Mesenchymal stem cell (in vitro differentiated cells and primary cell): Measurements from ENCODE around the gene TAF9.

Experiments
- DNase-seq: peaks from one replicate; pipeline ENCODE4 v3.0.0-alpha.2; 2013
- H2AFZ ChIP-seq: one replicate; pipeline ENCODE4 v1.6.1; 2013; ENCODE audit warnings: low read depth, mild to moderate bottlenecking, control low read depth, inconsistent platforms, low read length, moderate library complexity
- H2AK5ac ChIP-seq: 2 replicates; pipeline ENCODE4 v1.6.1; 2013; ENCODE audit warnings: low read length, moderate library complexity, mild to moderate bottlenecking, inconsistent platforms; ENCODE audit not compliant: severe bottlenecking
- H2BK120ac ChIP-seq: one replicate; pipeline ENCODE4 v1.6.1; 2013; ENCODE audit warnings: low read depth, mild to moderate bottlenecking, inconsistent platforms, low read length, moderate library complexity
- H2BK12ac ChIP-seq, 2 experiments: one replicate each; pipeline ENCODE4 v1.6.1; 2013; ENCODE audit warnings: inconsistent platforms in 2 of 2, low read length in 2 of 2, mild to moderate bottlenecking in 2 of 2, moderate library complexity in 2 of 2, control low read depth in 1 of 2
- H2BK15ac ChIP-seq: one replicate; pipeline ENCODE4 v1.6.1; 2013; ENCODE audit warnings: mild to moderate bottlenecking, low read depth, inconsistent platforms; ENCODE audit not compliant: poor library complexity, severe bottlenecking
- H2BK5ac ChIP-seq: 2 replicates; pipeline ENCODE4 v1.6.1; 2013; ENCODE audit warnings: low read depth, mild to moderate bottlenecking, low read length, control low read depth, inconsistent platforms; ENCODE audit not compliant: poor library complexity, severe bottlenecking
- H3K14ac ChIP-seq, 2 experiments: one replicate each; pipeline ENCODE4 v1.6.1; 2013; ENCODE audit warnings: inconsistent platforms in 2 of 2, low read length in 2 of 2, control low read depth in 1 of 2, mild to moderate bottlenecking in 1 of 2, moderate library complexity in 1 of 2
- H3K18ac ChIP-seq, 2 experiments: one replicate each; pipeline ENCODE4 v1.6.1; 2013; ENCODE audit warnings: inconsistent platforms in 2 of 2, low read length in 2 of 2, control low read depth in 1 of 2, low read depth in 1 of 2, mild to moderate bottlenecking in 1 of 2
- H3K23ac ChIP-seq, 2 experiments: one replicate each; pipeline ENCODE4 v1.6.1; 2013; ENCODE audit warnings: inconsistent platforms in 2 of 2, low read length in 2 of 2, mild to moderate bottlenecking in 2 of 2, moderate library complexity in 2 of 2, control low read depth in 1 of 2
- H3K27ac ChIP-seq: 2 replicates; pipeline ENCODE4 v1.5.1; 2013; ENCODE audit warnings: mild to moderate bottlenecking, moderate library complexity, low read length, control low read depth, inconsistent platforms; ENCODE audit not compliant: poor library complexity, severe bottlenecking
- H3K27me3 ChIP-seq, 2 experiments: 2 replicates each; pipeline versions ENCODE4 v1.6.1 to v1.7.0; 2013; ENCODE audit warnings: low read length in 2 of 2, mild to moderate bottlenecking in 2 of 2, moderate library complexity in 2 of 2, control low read depth in 1 of 2, inconsistent platforms in 1 of 2; ENCODE audit not compliant: control insufficient read depth in 1 of 2, insufficient read depth in 1 of 2
- H3K36me3 ChIP-seq, 2 experiments: 2 replicates each; pipeline versions ENCODE4 v1.6.1 to v1.7.0; 2013; ENCODE audit warnings: low read length in 2 of 2, control low read depth in 1 of 2, inconsistent platforms in 1 of 2, low read depth in 1 of 2, mild to moderate bottlenecking in 1 of 2; ENCODE audit not compliant: insufficient read depth in 2 of 2, control insufficient read depth in 1 of 2
- H3K4ac ChIP-seq, 2 experiments: one replicate each; pipeline ENCODE4 v1.6.1; 2013; ENCODE audit warnings: inconsistent platforms in 2 of 2, low read length in 2 of 2, mild to moderate bottlenecking in 2 of 2, moderate library complexity in 2 of 2, control low read depth in 1 of 2, low read depth in 1 of 2
- H3K4me1 ChIP-seq: 2 replicates; pipeline ENCODE4 v1.6.1; 2013; ENCODE audit warnings: low read depth, low read length, control low read depth; ENCODE audit not compliant: control insufficient read depth, insufficient read depth
- H3K4me2 ChIP-seq: 2 replicates; pipeline ENCODE4 v1.6.1; 2013; ENCODE audit warnings: low read length, mild to moderate bottlenecking, inconsistent platforms; ENCODE audit not compliant: poor library complexity, severe bottlenecking
- H3K4me3 ChIP-seq, 2 experiments: 2 replicates each; pipeline versions ENCODE4 v1.5.1 to v1.7.0; 2013; ENCODE audit warnings: low read length in 2 of 2, mild to moderate bottlenecking in 2 of 2, control low read depth in 1 of 2, low read depth in 1 of 2; ENCODE audit not compliant: insufficient read depth in 1 of 2
- H3K79me1 ChIP-seq: replicated peaks from 2 replicates; pipeline ENCODE4 v1.6.1; 2013; ENCODE audit warnings: mild to moderate bottlenecking, control low read depth, low read length, inconsistent platforms; ENCODE audit not compliant: poor library complexity, severe bottlenecking
- H3K9ac ChIP-seq: 2 replicates; pipeline ENCODE4 v1.7.0; 2013; ENCODE audit warnings: mild to moderate bottlenecking, low read length, moderate library complexity
- H3K9me3 ChIP-seq: 2 replicates; pipeline ENCODE4 v1.7.0; 2013; ENCODE audit warnings: mild to moderate bottlenecking, low read length; ENCODE audit not compliant: control insufficient read depth
- H4K8ac ChIP-seq: one replicate; pipeline ENCODE4 v1.6.1; 2013; ENCODE audit warnings: inconsistent platforms, mild to moderate bottlenecking, low read length, moderate library complexity
- H4K91ac ChIP-seq: one replicate; pipeline ENCODE4 v1.6.1; 2013; ENCODE audit warnings: mild to moderate bottlenecking, low read length, inconsistent platforms
- WGBS: methylation state at CpG from one replicate; pipeline ENCODE4 v1.1.7; 2013; ENCODE audit warnings: mixed read lengths; 5-methylcytosine and 5-hydroxymethylcytosine counted together

The TAF9 gene

DNA sequence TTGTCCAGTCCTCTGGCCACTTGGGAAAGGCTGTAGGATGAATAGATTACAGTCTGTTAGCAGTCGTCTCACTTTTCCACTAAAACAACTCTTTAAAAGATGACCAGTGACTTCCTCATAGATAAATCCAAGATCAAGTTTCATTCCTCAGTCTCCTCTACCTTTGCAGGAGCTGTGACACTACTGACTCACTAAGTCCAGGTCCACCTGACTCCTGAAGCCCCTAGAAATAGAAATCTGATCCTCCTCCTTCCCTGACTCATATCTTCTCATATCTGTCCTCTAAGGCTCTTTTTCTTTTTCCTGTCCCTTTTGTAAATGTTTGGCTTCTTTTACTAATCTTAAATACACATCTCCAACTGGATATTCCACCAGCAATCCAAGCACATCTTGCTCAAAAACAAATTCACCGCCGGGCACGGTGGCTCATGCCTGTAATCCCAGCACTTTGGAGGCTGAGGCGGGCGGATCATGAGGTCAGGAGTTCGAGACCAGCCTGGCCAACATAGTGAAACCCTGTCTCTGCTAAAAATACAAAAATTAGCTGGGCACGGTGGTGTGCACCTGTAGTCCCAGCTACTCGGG lies 39.3 kb downstream of the TAF9 start:
- H3K27me3 ChIP-seq: no peaks in the 10 kb centered on the region
- WGBS: 92% methylated on average over 9 of the region's 9 CpGs
- H4K8ac ChIP-seq: no peak overlapping the region
- DNase-seq: no peak
- no peak overlapping the region for H3K23ac ChIP-seq
- no peak overlapping the region for H2BK12ac ChIP-seq
- H2AK5ac ChIP-seq: no peak overlapping the region
- H3K9me3 ChIP-seq: no peaks in the 10 kb centered on the region
- no peak overlapping the region for H3K27ac ChIP-seq
- no peak overlapping the region for H3K14ac ChIP-seq
- no peak overlapping the region for H2AFZ ChIP-seq
- H2BK15ac ChIP-seq: no peak overlapping the region
- H4K91ac ChIP-seq: no peak overlapping the region
- H3K79me1 ChIP-seq: no peaks in the 10 kb centered on the region
- no peaks in the 10 kb centered on the region for H3K36me3 ChIP-seq
- H3K9ac ChIP-seq: no peak overlapping the region
- no peak overlapping the region for H2BK5ac ChIP-seq
- H3K4me3 ChIP-seq: no peak overlapping the region
- no peak overlapping the region for H3K4me2 ChIP-seq
- H2BK120ac ChIP-seq: no peak overlapping the region
- no peak overlapping the region for H3K4ac ChIP-seq
- no peak overlapping the region for H3K18ac ChIP-seq
- H3K4me1 ChIP-seq: peaks cover 2% of the 10 kb centered on the region

- WGBS: no CpG with 5 or more reads among the region's 1 CpG
These were observed 43.0 kb downstream of the TAF9 start for GRCh38 chr5:69326365-69326764.

GRCh38 chr5:69317391-69317790 lies 51.9 kb downstream of the TAF9 start:
- no peak overlapping the region for H2AFZ ChIP-seq
- H3K4me3 ChIP-seq: no peak overlapping the region
- no peak overlapping the region for H3K23ac ChIP-seq
- DNase-seq: no peak
- H4K8ac ChIP-seq: no peak overlapping the region
- H3K79me1 ChIP-seq: no peaks in the 10 kb centered on the region
- no peak overlapping the region for H4K91ac ChIP-seq
- H3K27me3 ChIP-seq: no peaks in the 10 kb centered on the region
- no peak overlapping the region for H2BK120ac ChIP-seq
- WGBS: 100% methylated on average over 2 of the region's 4 CpGs
- peaks cover 0 to 9% of the 10 kb centered on the region in 2 experiments for H3K36me3 ChIP-seq
- no peak overlapping the region for H3K4ac ChIP-seq
- no peak overlapping the region for H2BK12ac ChIP-seq
- H3K9ac ChIP-seq: no peak overlapping the region
- no peaks in the 10 kb centered on the region for H3K9me3 ChIP-seq
- H2BK15ac ChIP-seq: no peak overlapping the region
- no peak overlapping the region for H2AK5ac ChIP-seq
- no peak overlapping the region for H3K14ac ChIP-seq
- H2BK5ac ChIP-seq: no peak overlapping the region
- no peak overlapping the region for H3K18ac ChIP-seq
- H3K4me1 ChIP-seq: no peaks in the 10 kb centered on the region
- no peak overlapping the region for H3K4me2 ChIP-seq
- H3K27ac ChIP-seq: no peak overlapping the region

More at GRCh38 chr5:69326365-69326764, 43.0 kb downstream of the TAF9 start:
- Histone ChIP-seq H4K8ac (no peak overlapping the region), H3K27ac (no peak overlapping the region), H3K23ac (no peak overlapping the region), H3K4ac (no peak overlapping the region), H3K36me3 (no peaks in the 10 kb centered on the region), H4K91ac (no peak overlapping the region), H3K4me1 (no peaks in the 10 kb centered on the region), H2BK120ac (no peak overlapping the region), H3K79me1 (no peaks in the 10 kb centered on the region), H2AFZ (no peak overlapping the region), H2AK5ac (no peak overlapping the region), H3K27me3 (no peaks in the 10 kb centered on the region), H3K18ac (no peak overlapping the region), H3K4me3 (no peak overlapping the region), H2BK12ac (no peak overlapping the region), H2BK15ac (no peak overlapping the region), H3K9ac (no peak overlapping the region), H2BK5ac (no peak overlapping the region), H3K9me3 (no peaks in the 10 kb centered on the region), H3K4me2 (no peak overlapping the region), H3K14ac (no peak overlapping the region)
- DNase-seq: no peak

DNA sequence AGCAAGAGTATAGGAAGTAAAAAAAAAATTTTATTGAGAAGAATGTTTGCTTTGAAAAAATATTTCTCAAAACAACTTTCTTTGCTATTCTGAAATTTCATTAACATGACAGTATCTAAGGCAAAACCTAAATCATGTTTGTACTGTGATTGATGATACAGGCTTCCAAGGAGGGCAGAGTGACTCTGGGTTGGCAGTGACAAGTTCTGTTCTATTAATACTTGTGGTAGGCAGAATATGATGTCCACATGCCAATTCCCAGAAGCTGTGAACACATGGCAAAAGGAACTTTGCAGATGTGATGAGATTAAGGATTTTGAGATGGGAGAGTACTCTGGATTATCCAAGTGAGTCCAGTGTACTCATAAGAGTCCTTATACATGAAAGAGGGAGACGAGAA lies 53.3 kb downstream of the TAF9 start:
- H3K27ac ChIP-seq: no peak overlapping the region
- no peaks in the 10 kb centered on the region for H3K27me3 ChIP-seq
- H3K36me3 ChIP-seq: peaks cover 0 to 9% of the 10 kb centered on the region in 2 experiments
- no peak overlapping the region for H3K4me2 ChIP-seq
- DNase-seq: no peak
- no peak overlapping the region for H4K91ac ChIP-seq
- no peak overlapping the region for H2AK5ac ChIP-seq
- no peak overlapping the region for H4K8ac ChIP-seq
- no peak overlapping the region for H3K4ac ChIP-seq
- H2BK5ac ChIP-seq: no peak overlapping the region
- H2AFZ ChIP-seq: no peak overlapping the region
- H3K79me1 ChIP-seq: no peaks in the 10 kb centered on the region
- no peaks in the 10 kb centered on the region for H3K4me1 ChIP-seq
- H3K23ac ChIP-seq: no peak overlapping the region
- no peak overlapping the region for H3K18ac ChIP-seq
- H3K14ac ChIP-seq: no peak overlapping the region
- H3K9me3 ChIP-seq: no peaks in the 10 kb centered on the region
- H2BK15ac ChIP-seq: no peak overlapping the region
- H2BK120ac ChIP-seq: no peak overlapping the region
- no peak overlapping the region for H2BK12ac ChIP-seq
- no peak overlapping the region for H3K9ac ChIP-seq
- WGBS: 82% methylated on average over 1 of the region's 1 CpG
- no peak overlapping the region for H3K4me3 ChIP-seq
